ENCODE results near the gene DUS1L. TPM values are rescaled to one million over a fixed set of nuclear protein-coding genes. Genes with fewer than 3 reads are reported as not detected.

The DUS1L gene
- total RNA-seq, 2 experiments from 2014 or later, result 113 to 127 TPM

DNA sequence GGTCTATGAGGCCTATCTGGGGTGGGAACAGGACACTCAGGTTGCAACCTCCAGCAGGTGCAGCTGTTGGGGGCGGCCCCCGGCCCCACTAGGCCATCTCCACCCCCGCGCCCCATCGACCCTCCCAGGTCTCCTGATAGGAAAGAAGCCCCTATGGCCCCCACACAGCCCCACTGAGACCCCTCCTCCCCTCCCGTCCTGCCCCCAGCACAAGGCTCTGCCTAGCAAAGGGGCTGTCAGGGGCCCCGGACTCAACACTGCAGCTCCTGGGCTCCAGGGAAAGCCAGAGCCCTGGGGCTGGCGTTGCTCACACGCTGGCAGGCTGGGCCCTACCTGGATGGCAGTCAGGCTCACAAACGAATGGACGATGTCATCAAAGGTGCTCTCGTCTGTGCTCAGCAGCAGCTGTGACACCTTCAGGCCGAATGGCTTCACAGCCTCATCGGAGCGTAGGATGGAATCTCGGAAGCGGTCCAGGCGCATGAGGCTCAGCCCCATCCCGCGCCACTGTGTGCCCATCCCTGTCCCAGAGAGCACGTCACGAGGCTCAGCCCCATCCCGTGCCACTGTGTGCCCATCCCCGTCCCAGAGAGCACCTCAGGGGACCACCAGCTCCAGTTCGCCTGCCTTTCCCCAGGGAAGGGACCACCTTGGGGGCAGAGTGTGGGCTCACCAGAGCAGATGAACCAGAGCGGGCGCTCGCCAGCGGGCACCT, 25.1 kb upstream of the DUS1L start:
- Mint-ChIP-seq H3K27me3 (no peaks in the 10 kb centered on the region), H3K9me3 (no peaks in the 10 kb centered on the region), H3K4me3 (no peak overlapping the region), H3K4me1 (no peaks in the 10 kb centered on the region), H3K27ac (no peak overlapping the region), H3K36me3 (ENCODE audit: low read depth) (peaks cover 6% of the 10 kb centered on the region)
- ChIA-PET CTCF (interaction anchor here (2.2 kb wide), 1 partner anchor 11 kb away, joined by 5 read pairs; no protein-coding TSS in a partner anchor), POLR2A (no interaction called here)
- no peak for DNase-seq

DNA sequence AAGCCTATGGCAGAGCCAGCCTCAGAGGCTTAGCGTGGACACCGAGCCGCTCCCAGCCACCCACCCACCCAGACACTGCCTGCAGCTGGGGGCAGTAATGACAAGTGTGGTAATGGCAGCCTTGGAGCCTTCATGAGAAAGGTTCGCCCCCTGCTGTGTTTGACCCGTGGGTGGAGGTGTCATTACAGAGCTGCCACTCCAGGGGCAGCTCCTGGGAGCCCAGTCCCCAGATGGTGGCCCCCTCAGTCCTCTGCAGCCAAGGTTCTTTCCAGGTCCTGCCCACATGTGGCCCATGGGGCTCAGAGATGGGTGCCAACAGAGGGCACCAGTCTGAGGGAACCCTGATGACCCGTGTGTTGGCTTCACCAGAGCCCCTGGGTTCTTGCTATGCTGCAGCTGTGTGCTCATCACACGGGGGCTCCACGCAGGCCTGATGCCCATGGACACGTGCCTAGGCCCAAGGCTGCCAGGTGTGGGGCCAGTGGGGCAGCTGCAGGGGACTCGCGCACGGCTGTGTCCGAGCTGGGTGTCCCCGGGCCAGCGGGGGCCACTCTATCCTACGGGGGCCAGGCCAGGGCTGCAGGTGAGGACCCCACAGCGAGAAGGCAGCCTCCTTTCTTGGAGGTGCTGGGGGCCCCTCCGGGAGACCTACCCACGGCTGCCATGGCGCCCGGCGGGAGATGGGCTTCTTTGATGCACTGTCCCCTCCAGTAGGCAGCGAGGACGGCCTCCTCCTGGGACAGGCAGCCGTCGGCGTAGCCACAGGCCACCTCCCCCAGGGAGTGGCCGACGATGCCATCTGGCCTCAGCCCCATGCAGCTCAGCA, 24.3 kb upstream of the DUS1L start:
- Mint-ChIP-seq H3K4me3 (no peak overlapping the region), H3K27me3 (no peaks in the 10 kb centered on the region), H3K9me3 (no peaks in the 10 kb centered on the region), H3K36me3 (ENCODE audit: low read depth) (peaks cover 6% of the 10 kb centered on the region), H3K27ac (no peak overlapping the region), H3K4me1 (no peaks in the 10 kb centered on the region)
- ChIA-PET CTCF (interaction anchor here (1.5 to 2.2 kb wide), 2 partner anchors 12 to 60 kb away, joined by 5 read pairs; no protein-coding TSS in a partner anchor), POLR2A (no interaction called here)
- DNase-seq, result no peak

DNA sequence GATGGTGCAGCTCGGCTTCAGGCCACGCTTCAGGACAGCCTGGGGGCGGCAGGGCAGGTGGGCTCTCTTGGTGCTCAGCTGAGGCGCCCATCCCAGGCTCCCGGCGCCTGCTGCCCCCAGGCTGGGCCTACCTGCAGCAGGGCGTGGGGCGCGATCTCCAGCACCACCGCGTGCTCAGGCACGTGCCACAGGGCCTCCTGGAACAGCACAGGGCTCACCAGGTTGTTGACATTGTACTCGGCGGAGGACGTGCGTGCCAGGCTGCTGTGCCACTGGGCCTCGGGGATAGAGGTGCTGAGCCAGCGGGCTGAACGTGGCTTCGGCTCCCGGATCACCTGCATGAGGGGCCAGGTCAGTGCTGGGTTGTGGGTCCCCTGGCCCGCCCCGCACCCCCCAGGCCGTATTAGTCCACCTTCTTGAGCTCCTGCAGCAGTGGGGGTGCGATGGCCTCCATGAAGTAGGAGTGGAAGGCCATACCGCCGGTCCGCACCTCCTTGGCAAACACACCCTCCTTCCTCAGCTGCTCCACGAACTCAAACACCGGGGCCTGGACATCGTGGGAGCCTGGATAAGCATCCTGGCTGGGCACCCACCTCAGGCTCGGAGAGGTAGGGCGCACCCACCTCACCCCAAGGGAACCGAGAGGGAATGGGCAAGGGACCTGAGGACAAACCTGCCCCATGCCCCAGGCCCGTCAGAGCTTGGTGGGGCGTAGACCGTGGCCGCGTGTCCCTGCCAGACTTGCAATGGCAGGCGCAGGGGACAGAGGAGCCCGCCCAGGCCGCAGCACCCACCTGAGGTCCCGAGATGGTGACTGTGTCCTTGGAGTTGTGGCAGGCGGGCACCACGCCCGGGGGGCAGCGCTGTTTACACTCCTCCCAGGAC, 23.5 kb upstream of the DUS1L start:
- H3K4me1 Mint-ChIP-seq, result no peaks in the 10 kb centered on the region
- H3K27me3 Mint-ChIP-seq, result no peaks in the 10 kb centered on the region
- no peak overlapping the region for H3K27ac Mint-ChIP-seq
- ChIA-PET POLR2A (no interaction called here), CTCF (interaction anchor here (1.5 to 2.2 kb wide), 2 partner anchors 13 to 59 kb away, joined by 5 read pairs; no protein-coding TSS in a partner anchor)
- DNase-seq, result no peak
- peaks cover 9% of the 10 kb centered on the region for H3K36me3 Mint-ChIP-seq (ENCODE audit: low read depth)
- H3K9me3 Mint-ChIP-seq, result no peaks in the 10 kb centered on the region
- no peak overlapping the region for H3K4me3 Mint-ChIP-seq

DNA sequence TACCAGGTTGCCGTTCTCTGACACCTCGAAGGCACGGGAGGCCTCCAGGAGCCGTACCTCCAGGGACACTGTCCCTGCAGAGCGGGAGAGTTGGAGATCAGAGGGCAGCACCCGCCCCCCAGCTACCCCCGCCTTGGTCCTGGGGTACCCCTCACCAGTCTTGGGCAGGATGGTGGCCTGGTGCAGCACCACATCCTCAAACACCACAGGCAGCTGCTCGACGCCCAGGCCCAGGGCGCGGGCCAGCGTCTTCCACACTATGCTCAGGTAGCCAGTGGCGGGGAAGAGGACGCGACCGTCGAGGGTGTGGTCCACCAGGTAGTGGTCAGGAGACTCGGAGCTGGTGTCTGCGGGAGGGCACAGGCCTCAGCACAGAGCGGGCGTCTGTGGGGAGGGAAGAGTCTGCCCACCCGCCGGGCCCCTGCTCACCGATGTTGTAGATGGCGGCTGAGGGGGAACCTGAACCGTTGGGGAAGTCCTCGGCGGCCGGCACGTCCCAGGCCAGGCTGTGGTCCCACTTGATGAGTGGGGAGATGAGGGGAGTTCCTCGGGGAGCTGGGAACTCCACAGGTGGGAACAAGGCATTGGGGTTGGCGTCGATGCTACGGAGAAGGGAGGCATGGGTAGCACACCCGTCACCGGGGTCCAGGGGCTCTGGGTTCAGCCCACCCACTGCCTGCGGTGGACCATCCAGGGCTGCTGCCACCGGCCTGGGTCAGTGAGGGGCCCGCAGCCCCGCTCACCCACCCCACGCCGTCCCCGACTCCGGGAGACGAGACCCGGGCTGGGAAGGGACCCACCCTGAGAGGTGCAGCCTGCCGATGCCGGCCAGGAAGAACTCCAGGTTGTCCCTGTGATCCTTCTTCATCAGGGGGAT, 22.6 kb upstream of the DUS1L start:
- H3K36me3 Mint-ChIP-seq (ENCODE audit: low read depth), result peaks cover 9% of the 10 kb centered on the region
- no peak overlapping the region for H3K4me3 Mint-ChIP-seq
- no peaks in the 10 kb centered on the region for H3K27me3 Mint-ChIP-seq
- no peak overlapping the region for H3K27ac Mint-ChIP-seq
- DNase-seq, result no peak
- ChIA-PET CTCF (interaction anchor here (1.5 kb wide), 2 partner anchors 10 to 58 kb away, joined by 4 to 5 read pairs; partner anchors contain the start of gene FASN), POLR2A (no interaction called here)
- H3K4me1 Mint-ChIP-seq, result no peaks in the 10 kb centered on the region
- H3K9me3 Mint-ChIP-seq, result no peaks in the 10 kb centered on the region

DNA sequence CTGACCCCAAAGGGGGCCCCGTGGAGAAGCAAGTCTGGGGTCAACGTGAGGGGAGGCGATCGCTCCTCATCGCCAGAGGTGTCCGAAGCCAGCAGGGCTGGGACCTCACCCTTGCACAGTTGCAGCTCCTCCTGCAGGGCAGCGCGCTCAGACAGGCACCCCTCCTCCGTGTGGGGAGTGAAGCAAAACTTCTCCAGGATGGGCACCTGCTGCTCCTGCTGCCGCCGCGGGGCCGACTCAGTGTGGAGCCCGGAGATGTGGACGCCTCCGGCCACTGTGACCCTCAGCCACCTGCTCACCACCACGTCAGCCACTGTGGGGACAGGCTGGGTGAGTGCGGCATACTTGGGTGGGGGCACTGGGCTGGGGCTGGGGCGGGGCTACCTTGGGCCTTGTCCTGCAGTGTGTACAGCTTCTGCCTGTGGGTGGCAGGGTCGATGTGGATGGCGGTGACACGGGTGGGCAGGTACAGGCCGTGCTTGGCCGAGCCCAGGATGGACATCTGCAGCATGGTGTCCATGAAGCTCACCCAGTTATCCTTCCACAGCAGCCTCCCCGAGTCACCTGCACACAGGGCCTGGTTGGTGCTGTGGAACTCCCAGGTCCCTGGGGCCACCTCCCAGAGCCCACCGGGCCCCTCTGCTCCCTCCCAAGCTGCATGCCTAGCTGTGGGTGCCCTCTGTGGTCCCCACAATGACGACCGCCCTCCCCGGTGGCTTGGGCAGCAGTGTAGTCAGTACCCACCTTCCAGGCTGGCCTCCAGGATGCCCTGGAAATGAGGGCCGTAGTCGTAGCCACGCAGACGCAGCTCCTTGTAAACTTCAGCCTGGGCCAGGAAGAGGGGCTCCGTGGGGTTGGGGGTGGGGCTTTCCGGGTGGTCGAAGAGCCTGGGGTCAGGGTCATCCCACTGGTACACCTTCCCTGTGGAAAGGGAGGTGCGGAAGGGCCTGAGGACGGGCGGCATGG, 21.6 kb upstream of the DUS1L start:
- ChIA-PET POLR2A (no interaction called here), CTCF (interaction anchor here (1.5 kb wide), 1 partner anchor 10 kb away, joined by 4 read pairs; the partner anchor contains the start of gene FASN)
- Mint-ChIP-seq H3K27me3 (no peaks in the 10 kb centered on the region), H3K4me3 (no peak overlapping the region), H3K27ac (no peak overlapping the region), H3K36me3 (ENCODE audit: low read depth) (peaks cover 12% of the 10 kb centered on the region), H3K4me1 (no peaks in the 10 kb centered on the region), H3K9me3 (no peaks in the 10 kb centered on the region)
- DNase-seq, result no peak

DNA sequence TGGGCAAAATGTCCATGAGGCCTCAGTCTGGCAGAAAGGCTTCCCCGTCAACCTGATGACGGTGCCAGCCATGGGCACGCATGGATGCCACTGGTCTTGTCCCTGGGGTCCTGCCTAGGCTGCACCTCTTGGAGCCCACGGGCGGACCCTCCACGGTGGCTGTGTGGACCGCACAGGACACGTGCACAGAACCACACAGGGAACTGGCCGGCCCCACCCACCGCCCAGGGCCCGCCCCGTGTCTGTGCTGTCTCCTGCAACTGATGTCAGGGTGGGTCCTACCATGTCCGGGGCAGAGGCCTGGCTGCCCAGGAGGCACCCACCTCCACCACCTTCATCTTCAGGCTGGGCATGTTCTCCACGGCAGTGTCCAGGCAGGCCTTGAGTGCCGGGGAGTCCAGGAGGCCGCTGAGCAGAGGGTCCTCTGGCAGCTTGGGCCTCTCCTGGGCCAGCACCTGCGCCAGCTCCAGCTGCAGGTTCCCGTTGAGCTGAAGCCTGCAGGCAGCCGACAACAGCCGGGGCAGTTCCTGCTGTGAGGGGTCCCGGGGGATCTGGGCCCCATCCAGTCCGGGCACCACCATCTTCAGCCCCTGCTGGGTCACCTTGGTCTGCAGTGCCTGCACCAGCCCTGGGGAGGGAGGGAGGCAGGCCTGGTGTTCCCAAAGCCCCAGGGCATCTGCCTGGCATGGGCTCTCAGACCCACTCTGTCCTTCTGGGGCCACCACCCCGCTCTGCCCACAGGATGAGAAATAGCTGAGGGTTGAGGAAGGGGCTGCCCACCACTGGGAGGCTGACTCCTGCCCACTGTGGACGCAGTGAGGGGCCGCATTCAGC, 20.5 kb upstream of the DUS1L start:
- Mint-ChIP-seq H3K27me3 (no peaks in the 10 kb centered on the region), H3K36me3 (ENCODE audit: low read depth) (peaks cover 12% of the 10 kb centered on the region), H3K27ac (no peak overlapping the region), H3K9me3 (no peaks in the 10 kb centered on the region), H3K4me1 (no peaks in the 10 kb centered on the region), H3K4me3 (no peak overlapping the region)
- ChIA-PET POLR2A (no interaction called here), CTCF (no interaction called here)
- DNase-seq, result no peak

DNA sequence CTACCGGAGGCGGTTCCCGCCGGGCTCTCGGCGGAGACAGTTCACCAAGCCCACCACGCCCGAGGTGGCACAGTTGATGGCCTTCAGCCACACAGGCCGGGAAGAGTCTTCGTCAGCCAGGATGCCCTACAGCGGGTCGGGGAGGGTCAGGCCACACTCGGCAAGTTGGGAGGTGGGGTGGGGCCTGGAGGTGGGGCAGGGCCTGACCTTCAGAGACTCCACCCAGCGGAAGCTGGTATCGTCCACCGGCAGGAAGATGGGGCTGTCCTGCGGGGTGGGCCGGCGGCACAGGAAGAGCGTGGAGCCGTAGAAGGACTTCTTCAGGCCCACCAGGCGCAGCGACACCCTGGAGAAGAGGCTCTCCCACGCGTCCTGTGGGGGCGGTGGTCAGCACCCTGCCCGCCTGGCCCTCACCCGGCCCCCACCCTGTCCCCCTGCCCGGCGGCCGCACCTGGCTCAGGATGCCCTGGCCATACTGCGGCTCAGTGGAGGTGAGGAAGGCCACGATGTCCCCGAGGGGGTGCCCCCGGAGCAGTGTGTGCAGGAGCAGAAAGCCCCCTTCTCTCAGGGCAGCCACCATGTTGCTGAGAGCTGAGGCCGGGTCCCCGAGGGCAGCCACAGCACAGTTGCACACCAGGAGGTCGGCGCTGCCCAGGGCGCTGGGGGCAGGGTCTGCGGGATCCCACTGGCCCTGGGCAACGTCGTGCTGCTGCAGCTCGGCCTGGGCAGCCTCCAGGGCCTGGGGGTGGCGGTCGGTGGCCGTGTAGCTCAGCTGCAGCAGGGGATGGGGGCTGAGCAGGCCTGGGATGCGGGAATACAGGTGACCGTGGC, 19.6 kb upstream of the DUS1L start:
- ChIA-PET CTCF (no interaction called here), POLR2A (no interaction called here)
- Mint-ChIP-seq H3K36me3 (ENCODE audit: low read depth) (peaks cover 7% of the 10 kb centered on the region), H3K4me3 (no peak overlapping the region), H3K27me3 (no peaks in the 10 kb centered on the region), H3K27ac (no peak overlapping the region), H3K9me3 (no peaks in the 10 kb centered on the region), H3K4me1 (no peaks in the 10 kb centered on the region)
- no peak for DNase-seq

DNA sequence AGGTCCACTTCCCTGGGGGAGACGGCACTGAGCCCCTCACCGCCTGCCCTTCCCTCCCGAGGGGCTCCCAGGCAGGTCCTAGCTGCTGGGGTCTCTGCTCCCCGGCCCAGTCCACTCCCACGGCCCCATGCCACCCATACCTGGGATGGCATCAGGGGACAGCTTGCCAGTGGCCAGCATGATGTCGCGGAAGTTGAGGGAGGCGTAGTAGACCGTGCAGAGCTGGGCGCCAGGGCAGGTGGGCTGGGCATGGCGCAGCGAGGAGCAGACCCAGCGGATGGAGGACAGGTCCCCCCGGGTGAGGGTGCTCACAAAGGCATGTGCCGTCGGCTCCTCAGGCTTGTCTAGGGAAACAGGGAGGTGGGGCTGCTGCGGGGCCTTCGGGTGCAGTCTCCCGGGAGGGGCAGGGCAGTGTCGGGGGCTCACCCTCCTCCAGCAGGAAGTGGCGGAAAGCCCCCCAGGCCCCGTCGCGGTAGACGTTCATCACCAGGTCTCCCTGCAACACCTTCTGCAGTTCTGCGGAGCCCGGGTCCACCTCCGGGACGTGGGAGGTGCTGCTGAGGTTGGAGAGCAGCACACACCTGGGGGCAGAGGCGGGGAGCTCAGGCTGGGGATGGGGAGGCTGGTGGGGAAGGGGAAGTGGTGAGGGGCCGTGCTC, 18.9 kb upstream of the DUS1L start:
- Mint-ChIP-seq H3K9me3 (no peaks in the 10 kb centered on the region), H3K36me3 (ENCODE audit: low read depth) (peaks cover 10% of the 10 kb centered on the region), H3K27ac (no peak overlapping the region), H3K4me1 (no peaks in the 10 kb centered on the region), H3K27me3 (no peaks in the 10 kb centered on the region), H3K4me3 (no peak overlapping the region)
- POLR2A ChIA-PET, result no interaction called here
- DNase-seq, result no peak
- CTCF ChIA-PET, result no interaction called here

DNA sequence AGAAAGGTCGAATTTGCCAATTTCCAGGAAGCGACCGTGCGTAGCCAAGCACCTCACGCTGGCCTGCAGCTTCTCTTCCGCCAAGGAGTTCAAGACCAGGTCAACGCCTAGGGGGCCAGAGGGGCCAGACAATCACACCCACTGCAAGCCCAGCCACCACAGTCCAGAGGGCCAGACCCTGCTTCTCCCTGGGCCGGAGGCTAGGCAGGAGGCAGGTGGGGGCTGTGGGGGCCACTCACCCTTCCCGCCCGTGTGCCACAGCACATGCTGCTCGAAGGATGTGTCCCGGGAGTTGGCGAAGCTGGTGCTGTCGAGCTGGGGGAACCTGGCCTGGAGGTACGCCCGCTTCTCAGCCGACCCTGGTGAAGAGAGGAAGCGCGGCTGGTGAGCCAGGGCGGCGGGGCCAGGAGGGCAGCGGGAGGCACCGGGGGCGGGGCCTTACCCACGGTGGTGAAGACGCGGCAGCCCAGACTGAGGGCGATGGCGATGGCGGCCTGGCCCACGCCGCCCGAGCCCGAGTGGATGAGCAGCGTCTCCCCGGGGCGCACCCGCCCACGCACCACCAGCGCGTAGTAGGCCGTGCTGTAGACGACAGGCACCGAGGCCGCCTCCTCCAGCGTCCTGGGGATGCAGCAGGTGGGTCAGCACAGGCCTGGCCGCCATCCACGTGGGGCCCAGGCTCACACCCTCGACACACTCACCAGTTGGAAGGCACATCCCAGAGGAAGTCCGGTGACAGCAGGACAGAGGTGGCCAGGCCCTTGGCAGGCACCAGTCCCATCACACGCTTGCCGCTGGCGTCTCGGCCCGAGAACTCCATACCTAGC, 18.1 kb upstream of the DUS1L start:
- Mint-ChIP-seq H3K36me3 (ENCODE audit: low read depth) (peaks cover 10% of the 10 kb centered on the region), H3K27ac (no peak overlapping the region), H3K4me3 (no peak overlapping the region), H3K4me1 (no peaks in the 10 kb centered on the region), H3K27me3 (no peaks in the 10 kb centered on the region), H3K9me3 (no peaks in the 10 kb centered on the region)
- POLR2A ChIA-PET, result no interaction called here
- no peak for DNase-seq
- CTCF ChIA-PET, result no interaction called here
